Measurements from ENCODE around the gene SIM2. TPM values are rescaled to one million over a fixed set of nuclear protein-coding genes. Genes with fewer than 3 reads are reported as not detected.
"Not testable (repeated sequence)": the region's sequence is repeated elsewhere in the genome, so short reads cannot be mapped to it uniquely, and the experiment has no call there.

SIM2 gene, protein sequence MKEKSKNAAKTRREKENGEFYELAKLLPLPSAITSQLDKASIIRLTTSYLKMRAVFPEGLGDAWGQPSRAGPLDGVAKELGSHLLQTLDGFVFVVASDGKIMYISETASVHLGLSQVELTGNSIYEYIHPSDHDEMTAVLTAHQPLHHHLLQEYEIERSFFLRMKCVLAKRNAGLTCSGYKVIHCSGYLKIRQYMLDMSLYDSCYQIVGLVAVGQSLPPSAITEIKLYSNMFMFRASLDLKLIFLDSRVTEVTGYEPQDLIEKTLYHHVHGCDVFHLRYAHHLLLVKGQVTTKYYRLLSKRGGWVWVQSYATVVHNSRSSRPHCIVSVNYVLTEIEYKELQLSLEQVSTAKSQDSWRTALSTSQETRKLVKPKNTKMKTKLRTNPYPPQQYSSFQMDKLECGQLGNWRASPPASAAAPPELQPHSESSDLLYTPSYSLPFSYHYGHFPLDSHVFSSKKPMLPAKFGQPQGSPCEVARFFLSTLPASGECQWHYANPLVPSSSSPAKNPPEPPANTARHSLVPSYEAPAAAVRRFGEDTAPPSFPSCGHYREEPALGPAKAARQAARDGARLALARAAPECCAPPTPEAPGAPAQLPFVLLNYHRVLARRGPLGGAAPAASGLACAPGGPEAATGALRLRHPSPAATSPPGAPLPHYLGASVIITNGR
- total RNA-seq: not detected in 2 replicates

DNA sequence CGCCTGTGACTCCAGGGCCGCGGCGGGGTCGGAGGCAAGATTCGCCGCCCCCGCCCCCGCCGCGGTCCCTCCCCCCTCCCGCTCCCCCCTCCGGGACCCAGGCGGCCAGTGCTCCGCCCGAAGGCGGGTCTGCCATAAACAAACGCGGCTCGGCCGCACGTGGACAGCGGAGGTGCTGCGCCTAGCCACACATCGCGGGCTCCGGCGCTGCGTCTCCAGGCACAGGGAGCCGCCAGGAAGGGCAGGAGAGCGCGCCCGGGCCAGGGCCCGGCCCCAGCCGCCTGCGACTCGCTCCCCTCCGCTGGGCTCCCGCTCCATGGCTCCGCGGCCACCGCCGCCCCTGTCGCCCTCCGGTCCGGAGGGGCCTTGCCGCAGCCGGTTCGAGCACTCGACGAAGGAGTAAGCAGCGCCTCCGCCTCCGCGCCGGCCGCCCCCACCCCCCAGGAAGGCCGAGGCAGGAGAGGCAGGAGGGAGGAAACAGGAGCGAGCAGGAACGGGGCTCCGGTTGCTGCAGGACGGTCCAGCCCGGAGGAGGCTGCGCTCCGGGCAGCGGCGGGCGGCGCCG is at the start of gene SIM2:
Gene SIM2 (plus strand): TSS at position 135 of the 565 bp plus-strand sequence. CDS start 632 bp downstream, outside the sequence.
- Mint-ChIP-seq H3K9me3 (no peaks in the 10 kb centered on the region), H3K27ac (no peak within 1 kb of the TSS), H3K4me3 (peak within 1 kb of the TSS; percentile 52), H3K4me1 (peaks cover 13% of the 10 kb centered on the region), H3K27me3 (peaks cover 60% of the 10 kb centered on the region), H3K36me3 (ENCODE audit: low read depth) (no peaks in the 10 kb centered on the region)
- intact Hi-C loops (cut with micrococcal nuclease): no loop called here
- POLR2A ChIA-PET: no interaction called here
- TF ChIP-seq, protein P1, sequence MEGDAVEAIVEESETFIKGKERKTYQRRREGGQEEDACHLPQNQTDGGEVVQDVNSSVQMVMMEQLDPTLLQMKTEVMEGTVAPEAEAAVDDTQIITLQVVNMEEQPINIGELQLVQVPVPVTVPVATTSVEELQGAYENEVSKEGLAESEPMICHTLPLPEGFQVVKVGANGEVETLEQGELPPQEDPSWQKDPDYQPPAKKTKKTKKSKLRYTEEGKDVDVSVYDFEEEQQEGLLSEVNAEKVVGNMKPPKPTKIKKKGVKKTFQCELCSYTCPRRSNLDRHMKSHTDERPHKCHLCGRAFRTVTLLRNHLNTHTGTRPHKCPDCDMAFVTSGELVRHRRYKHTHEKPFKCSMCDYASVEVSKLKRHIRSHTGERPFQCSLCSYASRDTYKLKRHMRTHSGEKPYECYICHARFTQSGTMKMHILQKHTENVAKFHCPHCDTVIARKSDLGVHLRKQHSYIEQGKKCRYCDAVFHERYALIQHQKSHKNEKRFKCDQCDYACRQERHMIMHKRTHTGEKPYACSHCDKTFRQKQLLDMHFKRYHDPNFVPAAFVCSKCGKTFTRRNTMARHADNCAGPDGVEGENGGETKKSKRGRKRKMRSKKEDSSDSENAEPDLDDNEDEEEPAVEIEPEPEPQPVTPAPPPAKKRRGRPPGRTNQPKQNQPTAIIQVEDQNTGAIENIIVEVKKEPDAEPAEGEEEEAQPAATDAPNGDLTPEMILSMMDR (IDR thresholded peaks at IDR 0.05): no peak
- ATAC-seq (ENCODE audit: low read depth) (no peak), DNase-seq (no peak)
- CTCF ChIA-PET: no interaction called here

DNA sequence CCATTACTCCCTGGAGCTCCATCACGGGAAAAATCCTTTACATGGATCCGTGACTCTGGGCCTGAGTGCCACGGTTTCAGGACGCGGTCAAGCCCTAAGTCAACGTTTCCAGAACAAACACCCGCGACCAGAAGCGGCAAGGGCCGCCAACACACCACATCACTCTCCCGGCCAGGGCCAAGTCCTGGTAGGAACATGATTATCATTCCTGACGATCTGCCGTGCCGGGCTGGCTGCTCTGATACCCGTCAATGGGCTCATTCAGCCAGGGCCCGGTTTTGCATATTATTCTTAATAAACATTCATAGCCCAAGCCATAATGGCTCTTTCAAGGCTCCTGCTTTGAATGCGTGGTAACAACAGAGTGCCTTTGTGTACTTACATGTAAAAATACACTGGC is 44.6 kb upstream of the SIM2 start:
- ATAC-seq (ENCODE audit: low read depth): no peak
- peaks cover 11% of the 10 kb centered on the region for H3K27me3 Mint-ChIP-seq
- H3K27ac Mint-ChIP-seq: no peak overlapping the region
- peaks cover 3% of the 10 kb centered on the region for H3K9me3 Mint-ChIP-seq
- H3K36me3 Mint-ChIP-seq (ENCODE audit: low read depth): no peaks in the 10 kb centered on the region
- DNase-seq: no peak
- no peaks in the 10 kb centered on the region for H3K4me1 Mint-ChIP-seq
- TF ChIP-seq, protein P1 (IDR thresholded peaks at IDR 0.05): no peak
- CTCF ChIA-PET: no interaction called here
- H3K4me3 Mint-ChIP-seq: no peak overlapping the region
- POLR2A ChIA-PET: no interaction called here
- intact Hi-C loops (cut with micrococcal nuclease): no loop called here

DNA sequence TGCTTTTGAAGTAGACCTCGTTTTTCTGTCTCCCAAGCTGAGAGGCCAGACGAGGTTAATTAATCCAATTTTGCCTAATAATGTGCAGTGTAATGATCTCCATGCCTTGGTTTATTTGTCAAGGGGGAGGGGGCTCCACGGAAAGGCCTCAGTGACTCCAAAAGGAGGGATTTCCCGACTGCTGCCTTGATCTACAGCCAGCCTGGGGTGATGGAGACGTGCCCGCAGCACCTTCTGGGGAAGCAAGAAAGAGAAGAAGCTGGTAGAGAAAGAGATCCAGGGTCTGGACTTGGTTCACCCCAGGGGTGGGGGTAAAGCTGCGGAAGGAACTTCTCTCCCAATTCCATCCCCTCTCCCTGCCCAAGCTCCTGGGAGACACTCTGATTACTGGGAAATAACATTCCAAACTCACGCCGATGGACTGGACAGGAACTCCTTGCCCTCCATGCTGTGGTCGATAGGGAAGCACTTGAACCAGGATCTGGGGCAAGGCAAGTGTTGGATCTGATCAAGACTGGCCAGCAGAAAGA is 44.1 kb upstream of the SIM2 start:
- TF ChIP-seq, protein P1 (IDR thresholded peaks at IDR 0.05): no peak
- Mint-ChIP-seq H3K4me3 (no peak overlapping the region), H3K27ac (no peak overlapping the region), H3K9me3 (peaks cover 3% of the 10 kb centered on the region), H3K27me3 (peaks cover 11% of the 10 kb centered on the region), H3K36me3 (ENCODE audit: low read depth) (no peaks in the 10 kb centered on the region), H3K4me1 (no peaks in the 10 kb centered on the region)
- DNase-seq: no peak
- intact Hi-C loops (cut with micrococcal nuclease): no loop called here
- no peak for ATAC-seq (ENCODE audit: low read depth)
- POLR2A ChIA-PET: interaction anchor here (0.6 kb wide), 1 partner anchor 614 kb away, joined by 12 read pairs; no protein-coding TSS in a partner anchor
- CTCF ChIA-PET: no interaction called here

DNA sequence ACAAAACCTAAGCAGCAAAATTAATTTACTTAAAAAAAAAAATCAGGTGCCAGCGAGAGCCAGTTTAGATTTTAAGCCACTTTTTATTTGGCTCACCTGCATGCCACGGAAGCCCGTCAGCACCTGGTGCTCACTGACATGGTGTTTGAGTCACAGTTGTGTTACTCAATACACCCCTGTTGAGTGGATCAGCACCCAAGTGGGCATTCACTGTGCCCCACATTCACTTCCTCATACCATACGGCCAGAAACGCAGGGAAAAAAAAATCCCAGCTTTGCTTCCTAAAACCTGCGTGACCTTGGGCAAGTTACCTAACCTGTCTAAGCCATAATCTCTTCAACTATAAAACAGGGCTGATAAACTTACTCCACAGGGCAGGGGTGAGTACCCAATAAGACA is 42.8 kb upstream of the SIM2 start:
- no peaks in the 10 kb centered on the region for H3K36me3 Mint-ChIP-seq (ENCODE audit: low read depth)
- peaks cover 16% of the 10 kb centered on the region for H3K27me3 Mint-ChIP-seq
- TF ChIP-seq, protein P1 (IDR thresholded peaks at IDR 0.05): no peak
- no peak overlapping the region for H3K4me3 Mint-ChIP-seq
- H3K9me3 Mint-ChIP-seq: peaks cover 3% of the 10 kb centered on the region
- intact Hi-C loops (cut with micrococcal nuclease): no loop called here
- POLR2A ChIA-PET: no interaction called here
- CTCF ChIA-PET: no interaction called here
- no peak for ATAC-seq (ENCODE audit: low read depth)
- no peaks in the 10 kb centered on the region for H3K4me1 Mint-ChIP-seq
- no peak overlapping the region for H3K27ac Mint-ChIP-seq
- no peak for DNase-seq

DNA sequence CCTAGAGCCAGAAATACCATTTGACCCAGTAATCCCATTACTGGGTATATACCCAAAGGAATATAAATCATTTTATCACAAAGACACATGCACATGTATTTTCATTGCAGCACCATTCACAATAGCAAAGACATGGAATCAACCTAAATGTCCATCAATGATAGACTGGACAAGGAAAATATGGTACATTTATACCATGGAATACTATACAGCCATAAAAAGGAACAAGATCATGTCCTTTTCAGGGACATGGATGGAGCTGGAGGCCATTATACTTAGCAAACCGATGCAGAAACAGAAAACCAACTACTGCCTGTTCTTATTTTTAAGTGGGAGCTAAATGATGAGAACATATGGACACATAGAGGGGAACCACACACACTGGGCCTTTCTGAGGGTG is 41.6 kb upstream of the SIM2 start:
- H3K36me3 Mint-ChIP-seq (ENCODE audit: low read depth); H3K27ac Mint-ChIP-seq; CTCF ChIA-PET; POLR2A ChIA-PET; intact Hi-C loops (cut with micrococcal nuclease); H3K9me3 Mint-ChIP-seq; H3K4me1 Mint-ChIP-seq; H3K4me3 Mint-ChIP-seq; DNase-seq; ATAC-seq (ENCODE audit: low read depth): not testable (repeated sequence)
- peaks cover 19% of the 10 kb centered on the region for H3K27me3 Mint-ChIP-seq
